B cell (primary cell): ENCODE results near the gene GNLY. TPM values are rescaled to one million over a fixed set of nuclear protein-coding genes. Genes with fewer than 3 reads are reported as not detected.

ENCODE experiments used
- ATAC-seq: fragments of 200-7000 bp; cut with Tn5 transposase; one replicate; pipeline ENCODE4 v1.10.0; 2021; ENCODE audit warnings: low read depth, mild to moderate bottlenecking, moderate number of reproducible peaks, moderate library complexity
- CTCF ChIA-PET: fragments of 350-600 bp; sonication (Branson Sonifier 250); formaldehyde crosslinking; loops from one replicate; lab custom pipeline; 2021; ENCODE audit warnings: antibody characterized with exemption, inconsistent platforms; lab: Charles Lee
- POLR2A ChIA-PET: fragments of 350-600 bp; sonication (Branson Sonifier 250); formaldehyde crosslinking; loops from one replicate; lab custom pipeline; 2021; ENCODE audit warnings: antibody characterized with exemption; lab: Charles Lee
- DNase-seq: peaks from one replicate; pipeline ENCODE4 v3.0.0; 2013
- H2AFZ ChIP-seq: 2 replicates; pipeline ENCODE4 v1.6.1; 2012; ENCODE audit warnings: mild to moderate bottlenecking, low read depth, low read length; ENCODE audit not compliant: insufficient read depth, poor library complexity, severe bottlenecking
- H3K27ac ChIP-seq, 2 donors: 1 replicate in 1 of 2; 2 replicates in 1 of 2; pipeline ENCODE4 v1.5.1; 2012 to 2013; ENCODE audit warnings: low read length in 2 of 2, mild to moderate bottlenecking in 2 of 2, moderate library complexity in 1 of 2
- H3K27me3 ChIP-seq, 4 experiments: fragments of 200-600 bp in 1 of 4; sonication (generic) in 1 of 4; replicated peaks in 1 of 4; 1 replicate in 2 of 4; 2 replicates in 2 of 4; pipeline versions ENCODE4 v1.6.1 to v1.7.0; 2013 to 2016; ENCODE audit warnings: low read length in 3 of 4, mild to moderate bottlenecking in 2 of 4, mixed read lengths in 1 of 4, moderate library complexity in 1 of 4; ENCODE audit not compliant: insufficient read depth in 4 of 4, control insufficient read depth in 3 of 4; ENCODE audit errors: control extremely low read depth in 1 of 4
- H3K36me3 ChIP-seq, 2 experiments: replicated peaks in 1 of 2; 1 replicate in 1 of 2; 2 replicates in 1 of 2; pipeline versions ENCODE4 v1.6.1 to v1.7.1; 2013; ENCODE audit warnings: low read length in 1 of 2; ENCODE audit not compliant: insufficient read depth in 2 of 2, control insufficient read depth in 1 of 2; ENCODE audit errors: control extremely low read depth in 1 of 2, extremely low read depth in 1 of 2
- H3K4me1 ChIP-seq, 2 donors: fragments of 200-600 bp in 1 of 2; sonication (generic) in 1 of 2; 1 replicate in 1 of 2; 2 replicates in 1 of 2; pipeline versions ENCODE4 v1.5.1 to v1.6.1; 2013 to 2017; ENCODE audit warnings: low read length in 2 of 2; ENCODE audit not compliant: control insufficient read depth in 2 of 2, insufficient read depth in 2 of 2
- H3K4me2 ChIP-seq: replicated peaks from 2 replicates; pipeline ENCODE3; 2012; ENCODE audit warnings: mild to moderate bottlenecking, low read depth, low read length; ENCODE audit not compliant: poor library complexity, severe bottlenecking
- H3K4me3 ChIP-seq, 5 experiments: fragments of 200-600 bp in 1 of 5; sonication (generic) in 1 of 5; 1 replicate in 3 of 5; 2 replicates in 2 of 5; pipeline versions ENCODE4 v1.5.1 to v1.7.0; 2011 to 2016; ENCODE audit warnings: low read length in 4 of 5, mild to moderate bottlenecking in 4 of 5, low read depth in 2 of 5, control low read depth in 1 of 5, moderate library complexity in 1 of 5; ENCODE audit not compliant: insufficient read depth in 1 of 5; ENCODE audit errors: control extremely low read depth in 1 of 5, extremely low read depth in 1 of 5
- H3K79me2 ChIP-seq: fragments of 200-600 bp; sonication (generic); one replicate; pipeline ENCODE4 v1.6.0; 2016; ENCODE audit warnings: low read length; ENCODE audit not compliant: control insufficient read depth, insufficient read depth
- H3K9ac ChIP-seq: fragments of 200-600 bp; sonication (generic); 2 replicates; pipeline ENCODE4 v1.6.1; 2017; ENCODE audit warnings: mild to moderate bottlenecking, low read length, moderate library complexity
- H3K9me3 ChIP-seq, 3 donors: one replicate each; pipeline versions ENCODE4 v1.6.1 to v1.7.1; 2013; ENCODE audit warnings: low read length in 2 of 3; ENCODE audit not compliant: control insufficient read depth in 2 of 3, insufficient read depth in 1 of 3; ENCODE audit errors: control extremely low read depth in 1 of 3
- H4K20me1 ChIP-seq: 2 replicates; pipeline ENCODE4 v1.6.0; 2012; ENCODE audit warnings: mild to moderate bottlenecking, low read length; ENCODE audit not compliant: insufficient read depth, control insufficient read depth, poor library complexity, severe bottlenecking
- H3K27ac Mint-ChIP-seq: one replicate; pipeline ENCODE4 v1.8.0; 2021; ENCODE audit warnings: mixed read lengths
- H3K27me3 Mint-ChIP-seq: one replicate; pipeline ENCODE4 v1.8.0; 2021; ENCODE audit warnings: mixed read lengths
- H3K4me1 Mint-ChIP-seq: one replicate; pipeline ENCODE4 v1.8.0; 2021; ENCODE audit warnings: mixed read lengths
- H3K4me3 Mint-ChIP-seq: one replicate; pipeline ENCODE4 v1.8.0; 2021; ENCODE audit warnings: mixed read lengths
- H3K9me3 Mint-ChIP-seq: one replicate; pipeline ENCODE4 v1.8.0; 2022; ENCODE audit warnings: mixed read lengths; ENCODE audit not compliant: insufficient read depth
- EZH2 ChIP-seq: IDR thresholded peaks from 2 replicates; pipeline ENCODE4 v1.6.1; 2012; ENCODE audit warnings: borderline replicate concordance, low read depth, mild to moderate bottlenecking, moderate library complexity, low read length; ENCODE audit not compliant: insufficient read depth, poor library complexity, severe bottlenecking
- WGBS: methylation state at CpG from one replicate; pipeline ENCODE4 v1.1.5; 2013; ENCODE audit warnings: missing lambda C conversion rate; ENCODE audit not compliant: insufficient coverage; 5-methylcytosine and 5-hydroxymethylcytosine counted together
- intact Hi-C: fragments of 100-400 bp; cut with micrococcal nuclease; formaldehyde crosslinking; loops from one replicate; pipeline ENCODE4 v1.10.0; 2022
- polyA plus RNA-seq: library from polyadenylated mRNA; depleted of rRNA; stranded (reverse); fragments of >200 nt; gene quantifications from 2 replicates; pipeline ENCODE4 v1.2.3, GENCODE V29; 2012
- total RNA-seq, 2 donors: library from RNA; stranded (reverse); fragments of 120-200 nt in 1 of 2; gene quantifications; 1 replicate in 1 of 2; 2 replicates in 1 of 2; pipeline versions ENCODE4 v1.2.3 to v1.2.4, GENCODE V29; 2013 to 2022
- TF ChIP-seq, protein P1 (sequence below): fragments of 200-600 bp; IDR thresholded peaks from one replicate; pipeline ENCODE4 v1.8.0; 2022; ENCODE audit warnings: antibody characterized with exemption, mild to moderate bottlenecking

GNLY gene
- total and polyA plus RNA-seq, 2 donors (not counting 1 experiment from before 2014, with no cell fraction given): 3.9 to 4.2 TPM

DNA sequence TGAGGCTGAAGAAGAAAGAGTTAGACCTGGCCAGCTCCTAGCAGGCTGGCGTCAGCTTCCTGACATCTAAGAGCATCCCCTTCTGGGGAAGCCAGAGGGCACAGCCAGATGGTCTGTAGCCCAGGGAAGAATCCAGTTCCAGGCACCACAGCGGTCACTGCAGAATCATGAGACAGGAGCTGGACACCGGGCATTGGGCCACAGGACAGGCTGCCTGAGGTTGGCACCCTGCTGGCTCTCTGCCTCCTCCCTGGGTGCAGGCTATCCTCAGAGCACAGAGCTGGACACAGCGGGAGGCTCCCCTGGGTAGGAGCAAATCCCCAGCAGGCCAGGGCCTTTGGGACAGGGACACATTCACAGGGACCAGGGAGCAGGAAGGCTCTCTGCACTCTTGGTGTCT is 39.9 kb downstream of the GNLY start:
- peaks cover 26% of the 10 kb centered on the region for H3K27me3 Mint-ChIP-seq
- H3K27me3 ChIP-seq: peaks cover 0 to 14% (median 1%) of the 10 kb centered on the region in 4 experiments
- H3K27ac ChIP-seq: no peak overlapping the region
- no peaks in the 10 kb centered on the region for H3K79me2 ChIP-seq
- H3K27ac Mint-ChIP-seq: no peak overlapping the region
- POLR2A ChIA-PET: no interaction called here
- no peaks in the 10 kb centered on the region for H3K36me3 ChIP-seq
- intact Hi-C loops: no loop called here
- WGBS: 91% methylated on average over 4 of the region's 4 CpGs
- H3K4me1 Mint-ChIP-seq: no peaks in the 10 kb centered on the region
- DNase-seq (no peak), ATAC-seq (no peak)
- peaks cover 0 to 3% of the 10 kb centered on the region in 2 donors for H3K4me1 ChIP-seq
- H3K9me3 ChIP-seq: no peaks in the 10 kb centered on the region
- no peak overlapping the region for H3K9ac ChIP-seq
- no peaks in the 10 kb centered on the region for H3K9me3 Mint-ChIP-seq
- H3K4me3 ChIP-seq: no peak overlapping the region
- no peak for TF ChIP-seq EZH2
- TF ChIP-seq, protein P1, sequence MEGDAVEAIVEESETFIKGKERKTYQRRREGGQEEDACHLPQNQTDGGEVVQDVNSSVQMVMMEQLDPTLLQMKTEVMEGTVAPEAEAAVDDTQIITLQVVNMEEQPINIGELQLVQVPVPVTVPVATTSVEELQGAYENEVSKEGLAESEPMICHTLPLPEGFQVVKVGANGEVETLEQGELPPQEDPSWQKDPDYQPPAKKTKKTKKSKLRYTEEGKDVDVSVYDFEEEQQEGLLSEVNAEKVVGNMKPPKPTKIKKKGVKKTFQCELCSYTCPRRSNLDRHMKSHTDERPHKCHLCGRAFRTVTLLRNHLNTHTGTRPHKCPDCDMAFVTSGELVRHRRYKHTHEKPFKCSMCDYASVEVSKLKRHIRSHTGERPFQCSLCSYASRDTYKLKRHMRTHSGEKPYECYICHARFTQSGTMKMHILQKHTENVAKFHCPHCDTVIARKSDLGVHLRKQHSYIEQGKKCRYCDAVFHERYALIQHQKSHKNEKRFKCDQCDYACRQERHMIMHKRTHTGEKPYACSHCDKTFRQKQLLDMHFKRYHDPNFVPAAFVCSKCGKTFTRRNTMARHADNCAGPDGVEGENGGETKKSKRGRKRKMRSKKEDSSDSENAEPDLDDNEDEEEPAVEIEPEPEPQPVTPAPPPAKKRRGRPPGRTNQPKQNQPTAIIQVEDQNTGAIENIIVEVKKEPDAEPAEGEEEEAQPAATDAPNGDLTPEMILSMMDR: no peak
- H3K4me2 ChIP-seq: no peak overlapping the region
- H2AFZ ChIP-seq: no peak overlapping the region
- H4K20me1 ChIP-seq: no peaks in the 10 kb centered on the region
- no peak overlapping the region for H3K4me3 Mint-ChIP-seq
- CTCF ChIA-PET: interaction anchor here (0.8 to 5.8 kb wide), 3 partner anchors 10 to 80 kb away, joined by 3 to 35 read pairs (median 3); no protein-coding TSS in a partner anchor

DNA sequence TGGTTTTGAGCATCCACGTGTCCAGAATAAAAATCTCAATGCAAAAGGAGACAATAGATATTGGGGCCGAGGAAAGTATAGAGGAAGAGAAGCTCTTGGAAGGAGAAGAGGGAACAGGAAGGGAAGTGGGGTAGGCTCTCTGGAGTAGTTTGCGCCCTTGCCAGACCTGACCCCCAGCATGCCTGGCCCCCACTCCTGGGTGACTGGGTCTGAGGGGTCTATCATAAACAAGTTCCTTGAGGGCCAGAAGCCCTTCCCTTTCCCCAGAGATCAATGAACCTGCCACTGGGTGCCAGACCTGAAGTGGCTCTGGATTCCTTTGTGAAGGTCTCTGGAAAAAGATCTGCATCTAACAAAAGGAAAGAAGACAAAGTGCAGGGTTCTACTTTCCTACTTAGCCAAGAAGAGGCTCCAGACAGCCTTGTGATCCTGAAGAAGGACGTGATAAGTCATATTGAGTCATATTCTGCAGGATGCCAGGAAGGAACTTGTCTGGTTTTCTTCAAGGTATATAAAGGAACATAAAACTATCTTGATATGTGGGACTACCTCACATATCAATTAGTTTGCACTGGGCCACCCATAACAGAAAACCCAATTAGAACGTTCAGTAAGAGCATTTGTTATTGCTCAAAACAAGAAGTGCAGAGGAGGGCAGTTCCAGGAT is 40.9 kb downstream of the GNLY start:
- no peaks in the 10 kb centered on the region for H3K4me1 Mint-ChIP-seq
- H3K27ac Mint-ChIP-seq: no peak overlapping the region
- intact Hi-C loops: no loop called here
- WGBS: 88% methylated on average over 1 of the region's 5 CpGs
- Histone ChIP-seq H3K27me3 (peaks cover 0 to 9% (median 3%) of the 10 kb centered on the region in 4 experiments), H4K20me1 (no peaks in the 10 kb centered on the region), H2AFZ (no peak overlapping the region), H3K9ac (no peak overlapping the region), H3K27ac (no peak overlapping the region), H3K79me2 (no peaks in the 10 kb centered on the region), H3K4me1 (no peaks in the 10 kb centered on the region), H3K4me3 (no peak overlapping the region), H3K9me3 (no peaks in the 10 kb centered on the region), H3K4me2 (no peak overlapping the region), H3K36me3 (no peaks in the 10 kb centered on the region)
- H3K9me3 Mint-ChIP-seq: no peaks in the 10 kb centered on the region
- no peak overlapping the region for H3K4me3 Mint-ChIP-seq
- ATAC-seq: no peak
- TF ChIP-seq EZH2: no peak
- TF ChIP-seq, protein P1: no peak
- no peak for DNase-seq
- CTCF ChIA-PET: interaction anchor here (0.8 to 5.8 kb wide), 4 partner anchors 11 to 79 kb away, joined by 3 to 35 read pairs (median 4); no protein-coding TSS in a partner anchor
- POLR2A ChIA-PET: no interaction called here
- peaks cover 28% of the 10 kb centered on the region for H3K27me3 Mint-ChIP-seq
